Adipose tissue (tissue), 3 donors: Measurements from ENCODE around the gene SLC18A3. TPM values are rescaled to one million over a fixed set of nuclear protein-coding genes. Genes with fewer than 3 reads are reported as not detected.

Source experiments
- H3K27ac ChIP-seq: one replicate; pipeline ENCODE4 v1.5.1; 2013; ENCODE audit warnings: low read depth, low read length
- WGBS, 3 donors: extraction: QIAGEN DNeasy Blood & Tissue Kit; methylation state at CpG; one replicate each; pipeline ENCODE4 v1.1.7; 2013; 5-methylcytosine and 5-hydroxymethylcytosine counted together
- polyA plus RNA-seq, 3 donors: library from polyadenylated mRNA; stranded (reverse); fragments of 200-250 nt; gene quantifications; one replicate each; pipeline ENCODE4 v1.2.3, GENCODE V29; 2013
- donor health status: healthy with polysubstance abuse.
- donor health status: Bipolar disorder and iron deficiency.
- donor health status: healthy.

SLC18A3 gene
- polyA plus RNA-seq, 3 donors: 0.02 TPM; not detected in 2

GRCh38 chr10:49595003-49595712 lies 15.0 kb upstream of the SLC18A3 start:
- 55 to 64% (median 58%) methylated on average over 10 of the region's 10 CpGs for WGBS, 3 donors

GRCh38 chr10:49595713-49596492 lies 14.2 kb upstream of the SLC18A3 start:
- 61 to 66% (median 62%) methylated on average over 13 of the region's 13 CpGs for WGBS, 3 donors

More at GRCh38 chr10:49595003-49595712, 15.0 kb upstream of the SLC18A3 start:
- H3K27ac ChIP-seq: no peak overlapping the region

GRCh38 chr10:49596493-49596809 lies 13.7 kb upstream of the SLC18A3 start:
- no peak overlapping the region for H3K27ac ChIP-seq
- WGBS, 3 donors: 36 to 69% (median 56%) methylated on average over 3 of the region's 3 CpGs

More at GRCh38 chr10:49595713-49596492, 14.2 kb upstream of the SLC18A3 start:
- H3K27ac ChIP-seq: no peak overlapping the region

GRCh38 chr10:49596836-49597235 lies 13.3 kb upstream of the SLC18A3 start:
- no peak overlapping the region for H3K27ac ChIP-seq
- 59 to 75% (median 65%) methylated on average over 3 of the region's 3 CpGs for WGBS, 3 donors

- 64 to 80% (median 78%) methylated on average over 11 of the region's 11 CpGs for WGBS, 3 donors
- H3K27ac ChIP-seq: no peak overlapping the region
Observed at GRCh38 chr10:49597426-49598163, 12.5 kb upstream of the SLC18A3 start.

- no peak overlapping the region for H3K27ac ChIP-seq
- WGBS, 3 donors: 69 to 79% (median 77%) methylated on average over 8 of the region's 8 CpGs
Observed at GRCh38 chr10:49598164-49598856, 11.8 kb upstream of the SLC18A3 start.

GRCh38 chr10:49598986-49599385 lies 11.1 kb upstream of the SLC18A3 start:
- 26 to 52% (median 43%) methylated on average over 4 of the region's 4 CpGs for WGBS, 3 donors
- H3K27ac ChIP-seq: no peak overlapping the region

GRCh38 chr10:49599546-49599945 lies 10.6 kb upstream of the SLC18A3 start:
- 51 to 78% (median 60%) methylated on average over 3 of the region's 3 CpGs for WGBS, 3 donors
- H3K27ac ChIP-seq: no peak overlapping the region

- WGBS, 3 donors: 78 to 88% (median 82%) methylated on average over 8 of the region's 8 CpGs
Observed at GRCh38 chr10:49600046-49600445, 10.1 kb upstream of the SLC18A3 start.

DNA sequence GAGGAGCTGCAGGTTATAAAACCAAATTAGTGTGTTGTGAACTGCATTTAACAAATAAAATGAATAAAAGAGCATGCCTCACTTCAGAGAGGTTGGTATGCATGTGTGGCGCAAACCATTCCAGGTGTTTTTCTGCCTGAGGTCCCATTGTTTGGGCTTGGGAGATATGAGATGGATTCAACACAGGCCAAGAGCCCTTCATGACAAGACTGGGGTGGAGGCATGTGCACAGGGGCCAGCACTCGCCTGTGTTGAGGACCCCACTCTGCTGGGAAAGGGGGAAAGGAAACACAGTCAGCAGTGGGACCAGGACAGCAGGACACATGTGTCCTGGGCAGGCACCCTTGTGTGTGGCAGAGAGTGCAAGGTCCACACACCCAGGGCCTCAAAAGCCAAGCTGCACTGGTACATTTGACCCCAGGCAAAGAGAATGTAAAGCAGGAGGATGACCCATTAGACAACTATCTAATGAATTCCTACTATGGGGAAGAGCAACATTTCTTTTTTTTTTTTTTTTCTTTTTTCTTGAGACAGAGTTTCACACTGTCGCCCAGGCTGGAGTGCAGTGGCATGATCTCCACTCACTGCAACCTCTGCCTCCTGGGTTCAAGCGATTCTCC lies 9.2 kb upstream of the SLC18A3 start:
- WGBS, 3 donors: 67 to 82% (median 77%) methylated on average over 4 of the region's 4 CpGs
- H3K27ac ChIP-seq: no peak overlapping the region

More at GRCh38 chr10:49600046-49600445, 10.1 kb upstream of the SLC18A3 start:
- no peak overlapping the region for H3K27ac ChIP-seq

- WGBS, 3 donors: 65 to 78% (median 78%) methylated on average over 7 of the region's 7 CpGs
- no peak overlapping the region for H3K27ac ChIP-seq
Observed at GRCh38 chr10:49601857-49602256, 8.3 kb upstream of the SLC18A3 start.

- WGBS, 3 donors: 51 to 78% (median 65%) methylated on average over 2 of the region's 2 CpGs
- no peak overlapping the region for H3K27ac ChIP-seq
Observed at GRCh38 chr10:49602380-49603023, 7.6 kb upstream of the SLC18A3 start.

DNA sequence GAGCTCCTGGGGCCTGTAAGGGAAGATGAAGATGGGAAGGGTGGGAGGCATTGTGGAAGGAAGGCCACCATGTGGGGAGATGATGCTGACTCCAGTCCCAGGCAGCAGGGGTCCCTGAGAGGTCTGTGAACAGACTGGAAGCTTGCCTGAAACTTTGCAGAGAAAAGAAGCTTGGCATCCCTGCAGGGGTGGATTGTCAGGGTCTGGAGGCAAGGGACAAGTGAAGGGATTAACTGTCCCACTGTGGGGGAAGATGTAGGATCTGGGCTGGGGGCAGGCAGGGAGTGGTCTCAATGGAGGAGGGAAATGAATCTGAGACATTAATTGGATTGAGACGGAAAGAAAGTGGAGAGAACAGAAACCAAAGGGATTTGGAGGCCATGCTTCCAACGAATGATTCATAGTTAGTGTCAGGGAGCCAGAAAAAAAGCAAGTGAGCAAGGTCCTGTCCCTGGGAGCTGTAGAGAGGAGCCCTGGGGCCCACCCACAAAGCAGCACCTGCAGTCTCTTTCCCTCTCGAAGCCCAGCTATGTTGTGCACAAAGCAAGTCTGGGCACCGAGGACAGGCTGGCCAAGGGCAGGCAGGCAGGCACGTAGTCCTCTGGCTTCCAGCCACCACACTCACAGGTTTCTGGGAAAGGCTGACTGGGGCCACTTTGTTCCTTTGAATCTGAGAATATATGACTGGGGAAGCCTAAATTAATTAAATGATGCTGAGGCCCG lies 4.7 kb upstream of the SLC18A3 start:
- 67 to 77% (median 74%) methylated on average over 6 of the region's 6 CpGs for WGBS, 3 donors
- no peak overlapping the region for H3K27ac ChIP-seq

DNA sequence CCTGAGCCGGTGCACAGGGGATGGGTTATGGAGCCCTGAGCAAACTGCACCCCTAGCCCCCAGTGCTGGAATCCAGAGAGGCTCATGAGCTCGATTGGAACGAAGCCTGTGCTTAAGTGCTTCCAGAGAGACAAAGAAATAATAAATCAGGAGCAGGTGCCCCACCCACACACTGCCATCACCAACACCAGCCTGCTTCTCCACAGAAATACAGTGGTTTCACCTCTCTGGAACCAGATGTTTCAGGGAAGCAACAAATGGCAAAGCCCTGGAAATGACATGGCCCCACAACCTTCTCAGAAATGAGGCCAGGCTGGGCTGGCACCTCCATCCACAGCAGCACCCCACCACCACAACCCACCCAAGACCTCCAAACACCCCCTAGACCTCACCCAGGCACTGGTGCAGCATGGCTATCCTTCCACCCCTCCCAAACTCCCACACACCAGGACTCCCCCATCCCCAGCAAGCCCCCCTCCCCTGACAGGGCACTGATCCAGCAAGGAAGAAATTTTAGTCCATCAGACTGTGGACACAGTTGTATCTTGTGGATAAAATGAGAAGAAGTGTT lies 4.1 kb upstream of the SLC18A3 start:
- 45 to 53% (median 48%) methylated on average over 3 of the region's 3 CpGs for WGBS, 3 donors
- H3K27ac ChIP-seq: no peak overlapping the region

GRCh38 chr10:49606981-49607535 lies 3.1 kb upstream of the SLC18A3 start:
- 3% methylated on average over 22 of the region's 22 CpGs for WGBS, 3 donors
- no peak overlapping the region for H3K27ac ChIP-seq

- 10 to 12% (median 11%) methylated on average over 14 of the region's 14 CpGs for WGBS, 3 donors
- H3K27ac ChIP-seq: no peak overlapping the region
Observed at GRCh38 chr10:49608166-49609005, 1.7 kb upstream of the SLC18A3 start.
